H54 (cell line): Measurements from ENCODE around the gene ERC2.

Experiments
- DNase-seq: peaks from one replicate; pipeline ENCODE4 v3.0.0; 2011; ENCODE audit warnings: low spot score, mixed read lengths; ENCODE audit not compliant: insufficient read length
- FAIRE-seq: peaks from 3 replicates; lab custom pipeline; 2011; peaks lifted over from hg19 to GRCh38; lab: Jason Lieb, UNC
- POLR2A ChIP-seq: IDR thresholded peaks from 2 replicates; pipeline ENCODE4 v1.6.1; 2011; ENCODE audit warnings: low read depth, mild to moderate bottlenecking, low read length

The ERC2 gene

DNA sequence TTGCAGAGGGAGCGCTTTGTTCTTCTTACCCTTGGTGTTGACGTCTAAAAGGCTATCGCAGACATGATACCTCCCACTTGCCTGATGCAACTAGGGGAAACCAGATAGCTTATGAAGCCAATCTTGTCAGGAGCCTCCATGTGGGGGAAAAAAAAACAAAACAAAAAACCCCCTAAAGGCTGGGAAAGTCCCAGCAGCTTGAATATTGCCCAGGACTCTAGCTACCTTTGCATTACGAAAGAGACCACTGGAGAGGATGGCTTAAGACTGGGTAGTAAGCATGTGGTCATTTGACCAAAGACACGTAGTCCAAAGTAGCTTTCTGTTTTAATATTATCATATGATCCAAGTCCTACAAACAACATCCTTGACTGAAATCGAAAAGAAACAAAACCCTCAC, 860.4 kb downstream of the ERC2 start:
- no peak for DNase-seq
- no peak for FAIRE-seq
- TF ChIP-seq POLR2A, result no peak

DNA sequence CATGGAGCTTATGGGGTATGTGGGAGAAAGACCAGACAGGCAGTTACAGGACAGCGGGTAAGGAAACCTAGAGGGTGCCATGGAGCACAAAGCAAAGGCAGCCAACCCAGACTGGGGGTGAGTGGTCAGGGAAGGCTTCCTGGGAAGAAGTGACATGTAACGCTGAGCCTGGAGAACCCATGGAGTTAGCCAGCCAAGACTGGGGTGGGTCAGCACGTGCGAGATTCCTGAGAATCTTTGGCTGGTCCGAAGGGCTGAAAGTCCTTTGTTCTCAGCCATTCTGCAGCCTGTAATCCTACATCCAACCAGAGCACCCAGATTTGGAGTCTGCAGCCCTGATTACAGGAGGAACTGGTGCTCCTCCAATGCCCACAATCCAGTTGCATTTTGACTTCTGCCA, 861.1 kb downstream of the ERC2 start:
- no peak for TF ChIP-seq POLR2A
- no peak for DNase-seq
- FAIRE-seq, result no peak

DNA sequence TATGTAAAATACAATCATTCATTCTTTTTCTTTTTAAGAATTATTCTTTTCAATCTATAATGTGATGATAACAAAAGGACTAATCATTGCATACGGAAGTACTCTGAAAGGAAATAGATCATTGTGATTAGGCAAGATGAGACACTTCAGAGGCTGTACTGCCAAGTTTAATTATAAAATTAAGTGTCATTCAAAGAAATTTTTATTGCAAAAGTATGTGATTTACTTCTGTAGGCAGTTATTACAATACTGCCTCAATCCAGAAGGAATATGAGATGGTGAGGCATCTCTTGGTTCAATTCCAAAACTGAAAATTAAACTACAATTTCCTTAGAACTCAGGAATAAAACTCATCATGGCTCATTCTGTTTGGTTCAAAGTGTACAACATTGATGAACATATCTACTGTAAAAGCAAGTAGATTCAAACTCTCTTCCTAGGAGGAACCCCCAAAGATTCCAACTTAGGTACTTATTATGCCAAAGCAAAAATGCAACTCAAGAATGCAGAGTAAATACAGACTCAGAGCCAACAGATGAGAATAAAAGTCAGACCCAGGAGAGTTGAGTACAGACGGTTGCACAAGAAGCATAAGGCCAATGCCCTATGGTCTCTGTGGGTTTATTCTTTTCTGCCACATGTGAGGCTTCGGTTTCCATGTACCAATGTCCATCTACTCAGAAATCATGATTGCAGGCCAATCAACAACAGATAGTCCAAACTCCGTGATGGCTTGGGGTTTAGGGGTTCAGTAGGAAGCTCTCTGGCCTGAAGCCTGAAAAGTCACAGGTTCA, 862.6 kb downstream of the ERC2 start:
- DNase-seq (no peak), FAIRE-seq (no peak)
- TF ChIP-seq POLR2A, result no peak

DNA sequence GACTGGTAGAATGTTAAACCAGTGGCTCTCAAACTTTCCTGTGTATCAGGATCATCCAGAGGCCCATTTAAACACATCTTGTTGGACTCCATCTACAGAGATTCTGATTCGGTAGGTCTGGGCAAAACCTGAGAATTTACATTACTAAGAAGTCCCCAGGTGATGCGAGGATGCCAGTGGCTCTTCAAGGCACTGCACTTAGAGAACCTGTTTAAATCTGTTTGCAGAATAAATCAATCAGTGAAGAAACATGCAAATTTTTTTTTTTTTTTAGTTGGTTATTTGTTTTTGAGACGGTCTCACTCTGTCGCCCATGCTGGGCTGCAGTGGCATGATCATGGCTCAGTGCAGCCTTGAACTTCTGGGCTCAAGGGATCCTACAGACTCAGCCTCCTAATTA, 863.4 kb downstream of the ERC2 start:
- no peak for DNase-seq
- no peak for FAIRE-seq
- no peak for TF ChIP-seq POLR2A

DNA sequence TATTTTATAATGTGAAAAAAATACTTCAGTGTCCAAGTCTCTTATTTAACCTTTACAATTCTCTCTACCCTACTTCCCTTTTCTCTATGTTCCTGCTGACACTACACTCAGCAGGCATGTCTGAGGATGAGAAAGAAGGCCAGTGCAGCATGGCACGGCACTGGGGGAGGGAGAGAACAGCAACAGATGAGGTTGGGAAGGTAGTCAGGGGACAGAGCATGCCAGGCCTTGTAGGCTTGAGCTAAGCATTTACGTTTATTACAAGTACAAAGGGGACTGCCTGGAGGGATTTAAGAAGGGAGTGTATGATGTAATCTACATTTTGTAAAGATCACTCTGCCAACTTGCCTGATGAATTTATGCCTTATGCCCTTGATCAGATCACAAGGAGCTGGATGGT, 863.9 kb downstream of the ERC2 start:
- DNase-seq (no peak), FAIRE-seq (no peak)
- TF ChIP-seq POLR2A, result no peak

DNA sequence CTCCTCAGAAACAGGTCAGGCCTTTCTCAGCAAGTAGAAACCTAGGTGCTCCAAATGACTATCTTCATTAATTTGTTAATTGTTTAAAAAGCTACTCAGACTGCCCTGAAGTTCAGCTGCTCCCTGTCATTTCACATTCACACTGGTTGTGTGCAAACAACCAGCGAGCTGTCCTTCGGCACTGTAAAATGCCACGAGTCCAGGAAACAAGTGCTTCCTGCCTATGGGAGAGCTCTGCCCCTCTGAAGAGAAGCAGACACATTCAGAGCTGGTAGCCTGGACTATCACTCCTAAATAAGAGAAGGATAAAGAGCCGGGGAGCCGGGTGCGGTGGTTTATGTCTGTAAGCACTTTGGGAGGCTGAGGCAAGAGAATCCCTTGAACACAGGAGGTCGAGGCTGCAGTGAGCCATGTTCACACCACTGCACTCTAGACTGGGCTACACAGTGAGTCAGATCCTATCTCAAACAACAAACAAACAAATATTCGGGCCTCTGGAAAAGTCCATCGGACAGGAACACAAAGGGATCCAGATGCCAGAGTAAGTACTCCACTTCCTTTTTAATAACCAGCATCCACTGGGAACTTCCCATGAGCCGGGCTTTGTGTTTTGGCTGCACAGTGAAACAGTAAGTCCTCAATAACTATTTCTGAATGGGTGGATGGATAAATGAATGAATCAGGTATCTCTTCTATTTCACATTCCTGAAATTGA, 866.7 kb downstream of the ERC2 start:
- no peak for FAIRE-seq
- no peak for TF ChIP-seq POLR2A
- DNase-seq, result no peak

DNA sequence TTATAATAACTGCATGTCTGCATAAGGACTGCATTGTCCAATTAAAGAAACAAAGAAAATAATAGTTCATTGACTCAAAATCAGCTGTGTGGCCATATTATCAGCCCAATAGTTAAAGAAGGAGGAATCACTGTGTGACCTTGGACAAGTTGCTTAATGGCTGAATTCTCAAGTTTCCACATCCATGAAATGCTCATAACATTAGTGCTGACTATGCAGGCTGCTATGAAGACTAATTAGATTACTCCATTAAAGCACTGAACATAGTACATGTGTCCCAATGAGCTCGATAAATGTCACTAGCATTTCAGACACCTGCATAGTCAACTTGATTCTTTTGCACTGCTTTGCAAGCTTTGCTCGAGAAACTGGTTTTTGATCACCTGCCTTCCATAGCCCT, 870.0 kb downstream of the ERC2 start:
- no peak for TF ChIP-seq POLR2A
- FAIRE-seq (no peak), DNase-seq (no peak)

DNA sequence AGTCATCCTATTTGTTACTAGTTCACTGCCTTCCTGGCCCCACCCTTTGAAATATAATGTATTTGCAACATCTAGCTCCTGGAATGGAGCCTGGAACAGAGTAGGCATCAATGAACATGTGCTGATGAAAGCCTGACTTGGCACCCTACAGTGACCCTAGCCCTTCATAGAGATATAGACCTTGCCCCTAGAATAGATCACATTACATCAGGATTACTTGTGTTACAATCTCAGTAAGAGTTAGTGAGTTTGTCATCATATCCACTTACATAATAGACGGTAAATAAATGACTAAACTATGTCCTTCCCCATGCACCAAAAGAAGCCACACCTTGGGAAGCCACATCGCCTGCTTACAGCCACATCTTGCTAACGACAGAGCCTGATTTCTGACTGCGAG, 870.6 kb downstream of the ERC2 start:
- DNase-seq, result no peak
- no peak for FAIRE-seq
- no peak for TF ChIP-seq POLR2A

DNA sequence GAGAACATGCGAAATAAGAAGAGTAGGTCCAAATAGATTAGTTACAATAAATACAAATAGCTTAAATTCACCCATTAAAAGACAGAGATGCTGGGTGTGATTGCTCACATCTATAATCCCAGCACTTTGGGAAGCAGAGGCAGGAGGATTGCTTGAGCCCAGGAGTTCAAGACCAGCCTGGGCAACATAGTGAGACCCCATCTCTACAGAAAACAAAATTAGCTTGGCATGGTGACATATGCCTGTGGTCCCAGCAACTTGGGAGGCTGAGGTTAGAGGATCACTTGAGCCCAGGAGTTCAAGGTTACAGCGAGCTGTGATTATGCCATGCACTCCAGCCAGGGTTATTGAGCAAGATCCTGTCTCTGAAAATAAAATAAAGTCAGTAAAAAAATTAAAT, 872.1 kb downstream of the ERC2 start:
- DNase-seq, result no peak
- FAIRE-seq, result no peak
- no peak for TF ChIP-seq POLR2A

DNA sequence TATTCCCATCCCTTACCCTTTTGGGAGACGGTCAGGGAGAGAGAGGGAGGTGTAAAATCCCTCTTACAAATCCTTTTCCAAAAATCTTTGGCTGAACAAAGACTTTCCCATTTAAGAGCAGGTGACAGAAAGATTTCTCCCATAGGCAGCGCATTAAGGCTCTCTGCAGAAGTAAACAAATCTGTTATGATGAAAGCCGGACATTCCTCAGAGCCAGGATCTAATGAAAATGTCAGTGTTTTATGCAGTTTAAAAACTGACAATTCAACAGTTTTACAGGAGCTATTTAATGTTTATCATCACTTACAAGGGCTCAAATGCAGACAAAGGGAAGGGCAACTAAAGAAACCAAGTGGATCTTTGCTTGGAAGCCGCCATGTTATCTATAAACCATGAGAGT, 872.8 kb downstream of the ERC2 start:
- DNase-seq (no peak), FAIRE-seq (no peak)
- no peak for TF ChIP-seq POLR2A

DNA sequence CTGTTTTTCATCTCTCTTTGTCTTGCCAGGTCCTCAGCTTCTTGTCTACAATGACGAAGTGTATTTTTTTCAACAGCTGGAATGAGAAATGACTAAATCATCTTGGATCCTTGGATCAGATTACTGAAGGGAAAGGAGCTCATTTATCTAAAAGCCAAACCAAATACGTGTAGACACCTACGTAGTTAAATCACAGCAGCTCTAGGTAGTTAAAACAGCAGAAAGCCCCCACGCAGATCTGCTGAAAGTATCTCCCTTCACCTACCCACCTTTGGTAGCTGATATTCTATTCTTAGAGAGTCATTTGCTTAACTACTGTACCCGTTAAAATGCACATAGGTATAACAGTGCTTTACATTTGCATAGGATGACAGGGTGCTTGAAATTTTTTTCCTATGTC, 875.7 kb downstream of the ERC2 start:
- DNase-seq, result no peak
- TF ChIP-seq POLR2A, result no peak
- no peak for FAIRE-seq

DNA sequence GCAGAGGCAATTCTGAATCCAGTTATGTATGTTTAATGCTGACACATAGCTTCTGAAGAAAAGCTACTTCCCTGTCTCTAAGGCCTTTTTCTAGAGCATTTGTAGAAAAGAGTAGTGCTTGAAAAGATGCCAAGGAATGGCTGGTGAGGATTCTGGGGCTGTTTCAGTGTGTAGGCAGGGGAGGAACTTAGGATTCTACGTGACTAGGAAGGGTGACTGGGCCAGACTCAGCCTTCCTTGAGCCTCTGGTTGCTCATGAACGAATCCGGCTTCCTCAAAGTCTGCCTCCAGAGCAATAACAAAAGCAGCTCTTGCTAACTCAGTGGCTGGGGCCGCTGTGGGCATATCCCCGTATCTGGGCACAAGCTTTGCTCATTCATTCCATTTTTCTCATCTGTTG, 876.4 kb downstream of the ERC2 start:
- DNase-seq (no peak), FAIRE-seq (no peak)
- TF ChIP-seq POLR2A, result no peak

DNA sequence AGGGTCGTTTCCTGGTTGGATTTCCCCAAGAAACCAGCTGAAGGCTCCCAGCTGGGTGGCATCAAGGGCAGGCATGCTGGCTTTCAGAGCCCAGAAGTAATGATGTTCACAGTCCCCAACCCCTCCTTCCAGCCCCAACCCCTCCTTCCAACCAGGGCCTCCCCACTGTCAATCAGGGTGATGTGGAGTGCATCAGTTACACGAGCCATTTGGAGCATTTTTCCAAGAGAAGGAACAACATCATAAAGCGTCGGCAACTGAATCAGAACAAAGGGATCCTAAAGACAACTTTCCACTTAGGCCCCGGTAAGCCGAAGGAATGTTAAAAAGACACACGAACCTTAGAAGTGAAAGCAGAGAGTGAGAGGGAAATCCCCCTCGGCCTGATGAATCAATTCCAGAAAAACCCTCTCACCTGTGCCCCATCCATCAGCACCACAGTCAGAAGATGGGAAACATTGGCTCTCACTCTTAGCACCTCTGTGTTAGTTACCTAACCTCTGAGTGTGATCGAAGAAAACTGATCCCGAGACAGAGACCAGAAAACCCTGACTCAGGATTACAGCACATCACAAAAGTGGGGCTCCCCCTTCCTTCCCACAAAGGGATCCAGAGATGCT, 880.0 kb downstream of the ERC2 start:
- DNase-seq (no peak), FAIRE-seq (no peak)
- no peak for TF ChIP-seq POLR2A

DNA sequence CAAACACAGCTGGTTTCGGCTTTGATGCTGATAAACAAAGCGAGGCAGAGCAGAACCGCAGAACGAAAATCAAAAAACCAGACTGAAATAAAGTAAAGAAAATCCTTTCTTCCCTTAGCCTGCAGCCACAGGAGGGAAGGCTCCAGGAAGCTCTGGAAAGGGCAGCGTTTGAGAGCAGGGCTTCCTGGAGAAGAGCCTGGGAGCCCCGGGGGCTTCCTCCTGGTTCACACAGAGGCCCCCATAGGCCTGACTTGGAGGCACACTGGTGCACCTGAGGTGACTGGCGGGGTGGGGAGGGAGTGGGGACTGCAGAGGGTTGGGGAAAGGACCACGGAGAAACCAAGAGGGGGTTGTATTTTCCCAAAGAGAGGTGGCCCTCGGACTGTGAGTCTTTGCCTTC, 882.4 kb downstream of the ERC2 start:
- TF ChIP-seq POLR2A, result no peak
- DNase-seq, result no peak
- no peak for FAIRE-seq
